GM12878 (cell line): ENCODE results near the gene ARHGAP5. TPM values are rescaled to one million over a fixed set of nuclear protein-coding genes. Genes with fewer than 3 reads are reported as not detected.

ENCODE experiments used
- ATAC-seq: fragments of 200-7000 bp; cut with Tn5 transposase; 3 replicates; pipeline ENCODE4 v1.9.1; 2020; ENCODE audit warnings: mild to moderate bottlenecking, moderate library complexity
- BruUV-seq: library from RNA; stranded (reverse); fragments of 400-500 nt; replicated peaks from 2 replicates; lab custom pipeline; 2021; lab: Mats Ljungman, UMichigan
- CTCF ChIA-PET: fragments of 300-600 bp; sonication (Branson Sonifier 250); formaldehyde crosslinking; extraction: SDS; loops from one replicate; lab custom pipeline; 2021; ENCODE audit warnings: inconsistent platforms; lab: Yijun Ruan, JAX
- POLR2A ChIA-PET: fragments of 350-600 bp; formaldehyde crosslinking; extraction: SDS; loops from one replicate; lab custom pipeline; 2021; ENCODE audit warnings: inconsistent platforms; lab: Charles Lee
- RAD21 ChIA-PET: fragments of 300-600 bp; sonication (Branson Sonifier 250); formaldehyde crosslinking; loops from one replicate; lab custom pipeline; 2023; ENCODE audit warnings: antibody characterized with exemption; ENCODE audit not compliant: unreplicated experiment; lab: Charles Lee
- SMC1A ChIA-PET: fragments of 300-600 bp; sonication (Branson Sonifier 250); formaldehyde crosslinking; loops from one replicate; lab custom pipeline; 2023; ENCODE audit not compliant: unreplicated experiment, uncharacterized antibody; lab: Charles Lee
- DNase-seq: peaks from one replicate; pipeline ENCODE4 v3.0.0-alpha.2; 2011; ENCODE audit warnings: low read depth, low spot score
- FAIRE-seq: peaks from 3 replicates; lab custom pipeline; 2011; peaks lifted over from hg19 to GRCh38; lab: Jason Lieb, UNC
- H2AFZ ChIP-seq: 2 replicates; pipeline ENCODE4 v1.6.0; 2011; ENCODE audit warnings: low read depth, low read length, control low read depth; ENCODE audit not compliant: control insufficient read depth
- H3K27ac ChIP-seq: 2 replicates; pipeline ENCODE4 v1.5.1; 2011; ENCODE audit warnings: control low read depth; ENCODE audit not compliant: control insufficient read depth, insufficient read depth
- H3K27me3 ChIP-seq, 2 experiments: replicated peaks in 1 of 2; 2 replicates each; pipeline versions ENCODE4 v1.6.0 to v1.6.1; 2011; ENCODE audit warnings: low read length in 1 of 2; ENCODE audit not compliant: control insufficient read depth in 2 of 2, insufficient read depth in 2 of 2
- H3K36me3 ChIP-seq, 2 experiments: 2 replicates each; pipeline ENCODE4 v1.5.1; 2011; ENCODE audit warnings: low read length in 1 of 2; ENCODE audit not compliant: control insufficient read depth in 2 of 2, insufficient read depth in 2 of 2
- H3K4me1 ChIP-seq: 2 replicates; pipeline ENCODE4 v1.6.1; 2011; ENCODE audit warnings: mild to moderate bottlenecking, low read length, moderate library complexity, mixed read lengths; ENCODE audit not compliant: control insufficient read depth, insufficient read depth
- H3K4me2 ChIP-seq: 2 replicates; pipeline ENCODE4 v1.6.0; 2011; ENCODE audit warnings: control low read depth; ENCODE audit not compliant: control insufficient read depth, insufficient read depth
- H3K4me3 ChIP-seq: fragments of 200-600 bp; sonication (generic); 2 replicates; pipeline ENCODE4 v1.5.1; 2016
- H3K79me2 ChIP-seq: 2 replicates; pipeline ENCODE4 v1.6.0; 2011; ENCODE audit warnings: low read length; ENCODE audit not compliant: control insufficient read depth, insufficient read depth
- H3K9ac ChIP-seq: 2 replicates; pipeline ENCODE4 v1.8.0; 2011; ENCODE audit warnings: low read length, control low read depth, mixed read lengths; ENCODE audit not compliant: control insufficient read depth, insufficient read depth
- H3K9me3 ChIP-seq: replicated peaks from 3 replicates; pipeline ENCODE4 v1.5.1; 2011; ENCODE audit warnings: mild to moderate bottlenecking, low read length; ENCODE audit not compliant: control insufficient read depth, insufficient read depth
- H4K20me1 ChIP-seq: 2 replicates; pipeline ENCODE4 v1.6.0; 2011; ENCODE audit not compliant: control insufficient read depth, insufficient read depth
- CEBPB ChIP-seq, 2 experiments: fragments of 150-350 bp in 1 of 2; IDR thresholded peaks; 2 replicates each; pipeline ENCODE4 v1.6.1; 2012 to 2014; ENCODE audit warnings: low read depth in 2 of 2, low read length in 2 of 2, borderline replicate concordance in 1 of 2, inconsistent platforms in 1 of 2
- CHD4 ChIP-seq: fragments of 200-600 bp; sonication (generic); IDR thresholded peaks from 2 replicates; pipeline ENCODE4 v1.6.1; 2016; ENCODE audit warnings: mild to moderate bottlenecking
- ETV6 ChIP-seq, 2 experiments: fragments of 450-650 bp in 1 of 2; IDR thresholded peaks in 1 of 2; conservative IDR thresholded peaks in 1 of 2; 2 replicates each; pipeline ENCODE4 v1.6.1; 2014; ENCODE audit warnings: antibody characterized with exemption in 1 of 2, borderline replicate concordance in 1 of 2, low read depth in 1 of 2, mild to moderate bottlenecking in 1 of 2, moderate library complexity in 1 of 2
- EZH2 ChIP-seq: IDR thresholded peaks from 2 replicates; pipeline ENCODE4 v1.6.1; 2012; ENCODE audit warnings: low read depth, mild to moderate bottlenecking, control low read depth, inconsistent platforms, low read length, borderline replicate concordance; ENCODE audit not compliant: control insufficient read depth
- FOS ChIP-seq: IDR thresholded peaks from 3 replicates; pipeline ENCODE4 v1.6.1; 2011; ENCODE audit warnings: borderline replicate concordance; ENCODE audit not compliant: insufficient read length; ENCODE audit errors: extremely low read depth
- MEF2A ChIP-seq: IDR thresholded peaks from 2 replicates; pipeline ENCODE4 v1.6.1; 2011; ENCODE audit warnings: low read depth, mild to moderate bottlenecking, low read length, moderate library complexity; ENCODE audit not compliant: insufficient read depth
- MLLT1 ChIP-seq: fragments of 450-650 bp; IDR thresholded peaks from 2 replicates; pipeline ENCODE4 v1.6.1; 2016; ENCODE audit warnings: mild to moderate bottlenecking
- NRF1 ChIP-seq: conservative IDR thresholded peaks from 2 replicates; pipeline ENCODE4 v1.6.1; 2011; ENCODE audit warnings: mild to moderate bottlenecking, low read depth, low read length, improper control_type of control experiment
- SP1 ChIP-seq: IDR thresholded peaks from one replicate; pipeline ENCODE4 v1.6.1; 2011; ENCODE audit warnings: low read depth, low read length
- SPI1 ChIP-seq: IDR thresholded peaks from 2 replicates; pipeline ENCODE4 v1.6.1; 2011; ENCODE audit warnings: low read depth, mild to moderate bottlenecking, low read length, moderate library complexity, borderline replicate concordance; ENCODE audit not compliant: insufficient read depth
- SUPT20H ChIP-seq: IDR thresholded peaks from 2 replicates; pipeline ENCODE4 v1.6.1; 2011; ENCODE audit warnings: low read depth, mild to moderate bottlenecking, low read length, moderate library complexity, borderline replicate concordance; ENCODE audit not compliant: control insufficient read depth
- ZNF24 ChIP-seq: fragments of 450-650 bp; IDR thresholded peaks from 2 replicates; pipeline ENCODE4 v1.6.1; 2017; ENCODE audit warnings: antibody characterized with exemption, mild to moderate bottlenecking
- ZNF274 ChIP-seq: IDR thresholded peaks from one replicate; pipeline ENCODE4 v1.8.0; 2011; ENCODE audit not compliant: insufficient read length, insufficient read depth
- WGBS: methylation state at CpG from one replicate; pipeline ENCODE4 v1.1.6; 2016; ENCODE audit warnings: low lambda C conversion rate; ENCODE audit not compliant: insufficient replicate concordance, insufficient coverage; ENCODE audit errors: missing lambda C conversion rate; 5-methylcytosine and 5-hydroxymethylcytosine counted together
- in situ Hi-C: fragments of 300-500 bp; cut with MboI; formaldehyde crosslinking; loops from 9 replicates; pipeline ENCODE4 v1.14.3; 2018; ENCODE audit warnings: mixed read lengths
- intact Hi-C: fragments of 100-400 bp; cut with micrococcal nuclease; formaldehyde crosslinking; loops from one replicate; pipeline ENCODE4 v1.14.2; 2022; ENCODE audit not compliant: unreplicated experiment
- polyA plus RNA-seq, 11 experiments: library from polyadenylated mRNA; depleted of rRNA in 4 of 11; unstranded in 6 of 11; stranded (reverse) in 5 of 11; fragments of >200 nt; fragmentation: Nextera tagmentation in 4 of 11; fragmentation: Illumina TruSeq in 1 of 11; extraction: Ambion mirVana in 4 of 11; extraction: Trizol in 1 of 11; gene quantifications; 1 replicate in 1 of 11; 2 replicates in 10 of 11; pipeline versions ENCODE4 v1.2.1 to v1.2.3, GENCODE V29; 2011 to 2016; ENCODE audit warnings: inconsistent platforms in 2 of 11, missing spikeins in 2 of 11, low read depth in 1 of 11
- total RNA-seq, 4 experiments: library from RNA; depleted of rRNA in 3 of 4; stranded (reverse); fragments of >200 nt in 3 of 4; fragmentation: Illumina TruSeq in 1 of 4; extraction: Trizol in 1 of 4; gene quantifications; 2 replicates each; pipeline versions ENCODE4 v1.2.1 to v1.2.3, GENCODE V29; 2013 to 2021
- TF ChIP-seq, protein P1 (sequence below): fragments of 450-650 bp; IDR thresholded peaks from 2 replicates; pipeline ENCODE4 v1.6.1; 2014; ENCODE audit warnings: mild to moderate bottlenecking

Gene ARHGAP5
- total and polyA plus RNA-seq, 10 of the 15 experiments (the other 5 are each of a cell fraction or from before 2014, with no cell fraction given): 0.91 to 19.6 (median 7.2) TPM

DNA sequence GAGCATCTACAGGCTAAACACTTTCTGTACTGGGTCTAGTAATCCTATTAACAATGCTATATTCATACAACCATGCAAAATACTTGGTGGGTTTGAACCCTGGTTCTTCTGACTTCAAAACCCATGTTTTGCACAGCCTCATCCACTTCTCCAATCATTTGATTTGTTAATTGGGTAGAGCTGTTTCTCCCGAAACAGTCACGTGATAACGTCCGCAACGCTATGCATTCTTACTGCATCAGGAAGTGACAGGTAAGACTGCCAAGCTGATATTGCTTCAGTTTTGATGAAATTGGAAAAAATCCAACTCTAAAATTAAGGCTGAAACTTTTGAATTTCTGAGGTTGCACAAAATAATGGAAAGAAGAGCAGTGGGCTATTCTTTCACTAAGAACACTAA lies 94.4 kb downstream of the ARHGAP5 start (continued):
- TF ChIP-seq, protein P1, sequence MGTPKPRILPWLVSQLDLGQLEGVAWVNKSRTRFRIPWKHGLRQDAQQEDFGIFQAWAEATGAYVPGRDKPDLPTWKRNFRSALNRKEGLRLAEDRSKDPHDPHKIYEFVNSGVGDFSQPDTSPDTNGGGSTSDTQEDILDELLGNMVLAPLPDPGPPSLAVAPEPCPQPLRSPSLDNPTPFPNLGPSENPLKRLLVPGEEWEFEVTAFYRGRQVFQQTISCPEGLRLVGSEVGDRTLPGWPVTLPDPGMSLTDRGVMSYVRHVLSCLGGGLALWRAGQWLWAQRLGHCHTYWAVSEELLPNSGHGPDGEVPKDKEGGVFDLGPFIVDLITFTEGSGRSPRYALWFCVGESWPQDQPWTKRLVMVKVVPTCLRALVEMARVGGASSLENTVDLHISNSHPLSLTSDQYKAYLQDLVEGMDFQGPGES: no peak
- no peak for TF ChIP-seq ZNF274

GRCh38 chr14:32183151-32184058 lies 106.3 kb downstream of the ARHGAP5 start:
- no peak for FAIRE-seq
- Histone ChIP-seq H3K79me2 (no peaks in the 10 kb centered on the region), H3K27me3 (no peaks in the 10 kb centered on the region), H3K4me3 (no peak overlapping the region), H2AFZ (no peak overlapping the region), H3K36me3 (no peaks in the 10 kb centered on the region), H3K27ac (no peak overlapping the region), H3K4me1 (peaks cover 5% of the 10 kb centered on the region), H3K4me2 (no peak overlapping the region), H4K20me1 (no peaks in the 10 kb centered on the region), H3K9me3 (no peaks in the 10 kb centered on the region; the same call in 1 of the 3 replicates), H3K9ac (no peak overlapping the region)
- TF ChIP-seq ZNF24: no peak
- no peak for TF ChIP-seq NRF1
- TF ChIP-seq FOS: no peak
- TF ChIP-seq SUPT20H: no peak
- TF ChIP-seq CHD4: no peak
- TF ChIP-seq SP1: no peak
- TF ChIP-seq CEBPB (IDR thresholded peaks at IDR 0.05; ENCODE audit: borderline replicate concordance in 1 of 2, low read depth in 2 of 2, low read length in 2 of 2): no peak
- TF ChIP-seq SPI1: no peak
- no peak for TF ChIP-seq MLLT1
- TF ChIP-seq MEF2A: no peak
- TF ChIP-seq EZH2: no peak
- TF ChIP-seq ETV6 (conservative IDR thresholded peaks at IDR 0.05 in 1 of 2, IDR thresholded peaks at IDR 0.05 in 1 of 2; ENCODE audit: borderline replicate concordance in 1 of 2, low read depth in 1 of 2): no peak
- SMC1A ChIA-PET: interaction anchor here (1.7 kb wide), 1 partner anchor 16 kb away, joined by 4 read pairs; no protein-coding TSS in a partner anchor
- in situ Hi-C loops: no loop called here
- RAD21 ChIA-PET: no interaction called here
- CTCF ChIA-PET: no interaction called here
- no peak for ATAC-seq
- 56% methylated on average over 2 of the region's 2 CpGs for WGBS
- DNase-seq: no peak
- intact Hi-C loops: no loop called here
- BruUV-seq: no TSS peak
- POLR2A ChIA-PET: interaction anchor here (0.9 to 1.2 kb wide), 2 partner anchors 13 to 20 kb away, joined by 3 read pairs; no protein-coding TSS in a partner anchor
